Measurements from ENCODE around the gene TRIM33.
"Not testable (repeated sequence)": the region's sequence is repeated elsewhere in the genome, so short reads cannot be mapped to it uniquely, and the experiment has no call there.

TRIM33 gene

DNA sequence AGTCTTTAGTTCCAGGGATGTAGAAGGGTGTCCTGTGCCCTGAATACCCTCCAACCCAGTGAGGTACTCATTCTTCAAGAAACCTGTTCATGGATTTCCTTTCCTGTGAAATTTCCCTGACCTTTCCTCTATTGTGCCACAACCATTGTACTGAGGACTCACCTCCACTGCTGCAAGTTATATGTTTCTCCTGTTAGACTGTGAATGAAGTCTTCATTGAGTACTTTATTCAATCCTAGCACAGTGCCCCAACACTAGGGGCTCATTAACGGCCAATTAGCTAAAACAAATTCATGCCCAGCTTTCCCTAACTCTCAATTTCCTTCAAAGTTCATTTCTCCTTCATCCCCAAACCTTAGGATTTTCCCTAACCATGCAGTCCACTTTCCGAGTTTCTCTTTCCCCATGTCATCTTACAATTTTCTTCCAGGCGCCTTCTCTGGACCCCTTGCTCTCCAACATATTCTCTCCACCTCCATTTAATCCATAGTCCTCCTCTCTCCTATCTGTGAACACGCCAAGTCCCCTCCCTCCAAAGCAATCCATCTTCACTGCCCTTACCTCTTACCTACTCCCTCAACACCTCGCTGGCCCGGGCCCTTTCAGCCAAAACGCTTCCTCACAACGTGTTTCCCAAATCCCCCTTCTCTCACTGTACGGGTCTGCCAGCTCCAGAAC, 1.3 kb downstream of the TRIM33 start:
- DNase-seq: no peak

DNA sequence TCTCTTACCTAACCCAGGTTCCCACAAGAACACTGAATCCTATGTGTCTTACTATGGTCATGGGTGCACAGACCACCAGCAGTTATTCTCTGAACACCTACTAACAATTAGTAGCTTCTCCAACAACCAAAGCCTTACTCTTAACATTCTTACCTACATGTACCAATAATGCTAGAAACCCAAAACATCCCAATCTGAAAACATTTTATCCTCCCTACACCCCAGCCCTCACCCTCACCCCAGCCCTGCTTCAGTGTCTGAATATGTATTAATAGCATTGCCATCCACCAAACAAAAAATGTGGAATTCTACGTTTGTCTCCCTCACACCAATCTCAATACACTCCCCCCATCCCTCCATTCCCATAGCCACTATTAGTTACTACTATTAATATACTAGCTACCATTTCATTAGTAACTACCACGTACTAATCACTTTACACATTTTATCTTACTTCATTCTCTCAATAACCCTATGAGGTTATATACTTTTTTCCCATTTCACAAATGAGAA, 2.6 kb downstream of the TRIM33 start:
- DNase-seq: no peak

DNA sequence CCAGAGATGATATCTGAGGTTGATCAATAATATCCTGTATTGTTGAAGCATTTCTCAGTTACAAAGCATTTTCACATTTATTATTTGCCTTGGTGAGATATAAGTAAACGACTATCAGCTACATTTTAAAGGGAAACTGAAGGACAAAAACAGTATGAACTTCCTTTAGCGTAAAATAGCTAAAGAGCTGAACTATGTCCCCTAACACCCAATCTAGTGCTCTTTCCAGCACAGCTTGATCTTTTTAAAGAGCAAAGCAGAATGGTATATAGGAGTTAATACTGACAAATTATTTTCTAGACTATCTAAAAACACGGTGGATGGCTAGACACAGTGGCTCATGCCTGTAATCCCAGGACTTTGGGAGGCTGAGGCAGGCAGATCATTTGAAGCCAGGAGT, 3.5 kb downstream of the TRIM33 start:
- DNase-seq: no peak

DNA sequence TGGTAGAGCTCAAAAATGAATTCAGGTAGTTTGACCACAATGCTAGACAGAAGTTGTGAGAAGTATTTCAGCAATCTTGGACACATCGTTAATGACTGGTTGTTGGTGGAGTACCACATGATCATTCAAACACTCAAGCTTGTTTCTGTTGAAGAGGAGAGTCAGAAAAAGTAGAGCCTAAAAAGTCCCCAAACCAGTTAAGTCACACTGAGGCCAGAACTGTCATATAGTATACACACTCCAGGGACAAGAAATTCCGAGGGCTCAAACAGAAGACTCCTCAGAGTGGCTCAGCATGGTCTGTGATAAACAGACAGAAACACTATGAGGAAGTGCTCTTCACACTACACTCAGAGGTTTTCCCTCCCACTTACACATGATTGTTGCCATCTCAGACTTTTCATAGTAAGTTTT, 5.8 kb downstream of the TRIM33 start:
- no peak for DNase-seq

DNA sequence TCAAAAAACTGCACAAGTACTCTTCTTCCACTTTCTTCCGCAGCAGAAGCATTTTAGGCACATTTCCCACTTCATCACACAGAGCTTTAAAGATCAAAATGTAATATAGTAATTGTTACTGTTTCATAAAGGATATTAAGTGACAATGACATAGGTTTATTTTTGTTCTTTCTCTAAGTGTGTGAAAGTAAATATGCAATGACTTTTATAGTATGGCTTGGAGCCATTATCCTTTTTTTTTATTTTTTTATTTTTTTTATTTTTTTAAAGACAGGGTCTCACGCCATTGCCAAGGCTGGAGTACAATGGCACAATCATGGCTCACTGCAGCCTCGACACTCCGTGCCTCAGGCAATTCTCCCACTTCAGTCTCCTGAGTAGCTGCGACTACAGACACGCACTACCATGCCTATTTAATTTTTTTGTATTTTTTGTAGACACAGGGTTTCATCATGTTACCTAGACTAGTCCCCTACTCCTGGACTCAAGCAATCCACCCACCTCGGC, 7.0 kb downstream of the TRIM33 start:
- no peak for DNase-seq

DNA sequence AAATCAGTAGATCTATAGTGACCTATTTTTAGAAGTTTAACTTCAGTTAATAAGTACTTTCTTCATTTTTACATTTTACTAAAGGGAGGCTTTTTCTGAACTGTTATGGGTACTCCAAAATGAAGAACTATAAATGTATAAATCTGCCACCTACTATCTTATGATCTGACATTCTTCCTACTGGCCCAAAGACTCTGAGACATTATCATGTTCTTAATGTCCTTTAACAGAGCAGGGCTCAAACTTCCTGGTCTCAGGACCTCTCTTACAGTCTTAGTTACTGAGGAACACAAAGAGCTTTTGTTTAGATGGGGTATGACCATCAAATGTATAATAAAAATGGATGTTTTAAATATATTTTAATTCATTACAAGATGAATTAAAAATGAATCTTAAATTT, 8.9 kb downstream of the TRIM33 start:
- DNase-seq: no peak

DNA sequence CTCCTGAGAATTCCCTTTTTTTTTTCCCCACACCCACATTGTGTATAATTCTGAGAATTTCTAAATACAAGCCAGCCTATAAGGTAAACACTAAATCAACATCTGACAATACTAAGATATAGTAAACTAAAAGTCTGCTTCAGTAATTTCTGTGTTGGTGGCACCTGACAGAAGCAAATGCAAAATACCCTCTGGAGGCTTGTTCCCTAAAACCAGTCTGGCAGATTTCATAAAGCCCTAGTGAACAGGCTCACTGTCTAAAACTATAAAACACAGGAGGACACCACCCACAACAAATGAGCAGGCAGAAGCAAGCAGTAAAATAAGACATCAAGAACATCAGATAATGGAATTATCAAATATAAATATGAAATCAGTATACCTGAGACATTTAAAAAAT, 11.5 kb downstream of the TRIM33 start:
- no peak for DNase-seq

DNA sequence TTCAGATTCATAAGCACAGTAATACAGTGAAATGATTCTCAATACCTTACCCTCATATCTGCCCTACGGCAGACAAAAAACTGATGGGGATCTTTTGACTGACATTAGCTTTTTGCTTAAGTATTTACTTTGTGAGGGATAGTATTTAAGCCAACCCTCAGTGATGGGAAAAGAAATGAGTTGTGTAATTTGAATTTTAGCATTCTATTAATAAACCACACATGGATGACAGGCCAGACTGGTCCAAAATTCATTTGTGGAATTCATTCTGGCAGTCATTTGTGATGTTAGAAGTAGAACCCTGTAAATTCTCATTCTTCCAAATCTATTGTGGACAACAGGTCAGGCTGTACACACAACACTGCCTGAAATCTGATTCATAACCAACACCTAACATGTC, 14.9 kb downstream of the TRIM33 start:
- DNase-seq: no peak

DNA sequence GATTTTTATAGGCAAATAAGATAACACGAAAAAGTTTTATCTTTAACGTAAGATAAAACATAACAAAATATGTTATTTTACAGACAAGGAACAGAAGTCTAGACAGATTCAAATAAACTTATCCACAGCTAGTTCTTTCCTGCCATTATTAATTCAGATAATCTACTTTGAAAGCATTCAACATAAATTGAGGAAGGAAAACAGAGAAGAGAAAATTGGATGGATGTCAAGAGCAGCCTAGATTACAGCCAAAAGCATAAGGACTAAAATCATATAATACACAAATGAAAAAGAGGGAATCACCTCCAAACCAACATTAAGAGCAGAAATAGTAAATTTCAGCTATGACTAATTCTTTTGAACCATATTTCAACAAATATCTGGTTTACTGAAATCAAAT, 15.5 kb downstream of the TRIM33 start:
- no peak for DNase-seq

DNA sequence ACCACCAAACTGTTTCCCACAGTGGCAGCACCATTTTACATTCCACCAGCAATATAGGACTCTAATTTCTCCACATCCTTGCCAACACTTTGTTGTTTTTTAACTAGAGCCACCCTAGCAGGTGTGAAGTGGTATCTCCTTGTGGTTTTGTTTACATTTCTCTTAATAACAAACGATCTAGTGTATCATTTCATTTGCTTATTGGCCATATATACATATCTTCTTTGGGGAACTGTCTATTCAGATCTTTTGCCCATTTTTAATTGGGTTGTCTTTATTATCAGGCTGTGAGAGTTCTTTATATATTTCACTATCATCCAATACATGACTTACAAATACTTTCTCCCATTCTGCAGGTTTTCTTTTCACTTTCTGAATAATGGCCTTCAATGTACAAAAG, 18.0 kb downstream of the TRIM33 start:
- no peak for DNase-seq

DNA sequence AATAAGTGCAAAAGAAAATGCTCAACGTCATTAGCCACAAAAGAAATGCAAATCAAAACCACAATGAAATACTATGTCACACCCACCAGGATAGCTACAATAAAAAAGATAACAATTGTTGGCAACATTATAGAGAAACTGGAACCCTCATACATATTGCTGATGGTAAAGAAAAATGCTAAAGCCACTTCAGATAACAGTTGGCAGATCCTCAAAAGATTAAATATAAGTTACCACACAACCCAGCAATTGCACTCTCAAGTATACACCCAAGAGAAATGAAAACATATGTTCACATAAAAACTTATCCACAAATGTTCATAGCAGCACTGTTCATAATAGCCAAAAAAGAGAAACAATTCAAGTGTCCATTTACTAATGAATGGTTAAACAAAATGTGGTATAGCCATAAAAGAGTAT, 20.7 kb downstream of the TRIM33 start:
- DNase-seq: no peak

DNA sequence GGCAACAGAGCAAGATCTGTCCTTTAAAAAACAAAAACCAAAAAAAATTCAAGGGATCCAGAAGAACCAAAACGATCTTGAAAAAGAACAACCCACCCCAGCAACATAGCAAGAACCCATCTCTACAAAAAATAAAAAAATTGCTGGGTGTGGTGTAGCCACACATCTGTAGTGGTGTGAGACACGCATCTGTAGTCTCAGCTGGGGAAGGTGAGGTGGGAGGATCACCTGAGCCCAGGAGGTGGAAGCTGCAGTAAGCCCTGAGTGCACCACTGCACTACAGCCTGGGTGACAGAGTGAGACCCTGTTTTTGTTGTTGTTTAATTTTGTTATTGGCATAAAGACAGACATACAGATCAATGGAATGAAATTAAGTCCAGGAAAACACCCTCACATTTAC, 22.3 kb downstream of the TRIM33 start:
- DNase-seq: no peak

DNA sequence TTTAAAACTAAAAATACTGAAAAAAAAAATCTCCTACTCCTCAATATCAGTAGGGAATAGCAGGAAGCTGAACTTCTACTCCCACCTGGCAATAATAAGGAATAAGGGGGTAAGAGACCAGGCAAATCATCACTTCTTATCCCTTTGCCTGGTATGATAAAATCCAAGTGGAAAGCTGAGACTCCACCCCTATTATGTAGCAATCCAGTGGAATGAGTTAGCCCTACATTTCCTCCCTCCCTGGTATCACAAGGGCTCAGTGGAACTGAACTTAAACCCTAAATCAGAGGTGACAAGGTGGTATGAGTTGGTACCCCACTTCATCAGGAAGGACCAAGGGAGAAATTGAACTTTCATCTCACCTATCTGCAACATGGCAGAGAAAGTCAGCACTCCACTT, 25.7 kb downstream of the TRIM33 start:
- no peak for DNase-seq

DNA sequence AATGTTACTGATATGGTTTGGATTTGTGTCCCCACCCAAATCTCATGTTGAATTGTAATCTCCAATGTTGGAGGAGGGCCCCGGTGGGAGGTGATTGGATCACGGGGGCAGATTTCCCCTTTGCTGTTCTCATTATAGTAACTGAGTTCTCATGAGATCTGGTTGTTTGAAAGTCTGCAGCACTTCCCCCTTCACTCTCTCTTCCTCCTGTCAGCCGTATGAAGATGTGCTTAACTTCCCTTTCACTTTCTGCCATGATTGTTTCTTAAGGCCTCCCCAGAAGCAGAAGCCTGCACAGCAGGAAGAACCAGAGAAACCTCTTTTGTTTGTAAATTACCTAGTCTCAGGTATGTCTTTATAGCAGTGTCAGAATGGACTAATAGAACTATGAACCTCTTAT, 28.4 kb downstream of the TRIM33 start:
- DNase-seq: no peak

DNA sequence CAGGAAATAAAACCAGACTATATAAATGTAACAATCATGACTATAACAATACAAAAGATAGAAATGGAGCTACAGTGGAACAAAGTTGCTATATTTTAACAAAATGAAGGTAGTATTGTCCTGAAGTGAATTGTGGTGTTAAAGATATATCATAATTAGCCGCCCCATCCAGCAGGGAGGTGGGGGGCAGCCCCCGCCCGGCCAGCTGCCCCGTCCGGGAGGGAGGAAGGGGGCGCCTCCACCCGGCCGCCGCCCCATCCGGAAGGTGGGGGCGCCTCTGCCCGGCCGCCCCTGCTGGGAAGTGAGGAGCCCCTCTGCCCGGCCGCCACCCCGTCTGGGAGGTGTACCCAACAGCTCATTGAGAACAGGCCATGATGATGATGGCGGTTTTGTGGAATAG, 31.4 kb downstream of the TRIM33 start:
- DNase-seq: not testable (repeated sequence)

DNA sequence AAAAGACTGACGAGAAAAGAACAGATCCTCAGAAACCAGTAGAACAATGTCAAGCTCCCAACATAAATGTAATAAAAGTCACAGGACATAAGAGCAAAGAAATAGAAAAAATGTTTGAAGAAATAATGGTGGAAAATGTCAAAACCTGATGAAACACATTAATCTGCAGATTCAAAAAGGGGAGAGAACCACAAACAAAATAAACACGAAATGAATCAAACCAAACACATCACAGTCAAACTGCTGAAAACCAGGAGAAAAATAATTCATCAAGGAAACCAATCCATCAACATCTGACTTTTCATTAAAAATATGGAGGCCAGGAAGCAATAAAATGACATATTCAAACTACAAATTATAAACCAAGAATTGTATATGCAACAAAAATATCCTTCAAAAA, 31.9 kb downstream of the TRIM33 start:
- DNase-seq: no peak

DNA sequence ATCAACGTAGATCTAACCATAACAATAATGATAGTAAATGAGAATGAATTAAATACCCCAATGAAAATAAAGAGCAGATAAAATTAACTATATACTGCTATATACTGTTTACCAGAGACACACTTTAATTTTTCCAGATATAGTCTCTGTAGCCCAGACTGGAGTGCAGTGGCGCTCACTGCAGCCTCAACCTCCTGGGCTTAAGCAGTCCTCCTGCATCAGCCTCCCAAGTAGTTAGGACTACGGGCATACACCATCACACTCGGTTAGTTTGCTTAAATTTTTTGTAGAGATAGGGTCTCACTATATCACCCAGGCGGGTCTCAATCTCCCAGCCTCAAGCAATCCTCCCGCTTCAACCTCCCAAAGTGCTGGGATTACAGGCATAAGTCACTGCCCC, 37.2 kb downstream of the TRIM33 start:
- no peak for DNase-seq

DNA sequence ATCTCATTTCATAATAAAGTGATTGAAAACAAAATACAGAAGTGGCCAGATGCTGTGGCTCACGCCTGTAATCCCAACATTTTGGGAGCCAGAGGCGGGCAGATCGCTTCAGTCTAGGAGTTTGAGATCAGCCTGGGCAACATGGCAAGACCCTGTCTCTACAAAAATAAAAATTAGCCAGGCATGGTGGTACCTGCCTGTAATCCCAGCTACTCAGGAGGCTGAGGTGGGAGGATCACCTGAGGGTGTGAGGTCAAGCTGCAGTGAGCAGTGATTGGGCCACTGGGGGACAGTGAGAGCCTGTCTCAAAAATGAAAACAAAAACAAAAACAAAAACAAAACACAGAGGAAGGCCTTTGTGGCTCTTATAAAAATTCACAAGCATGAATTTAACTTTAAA, 38.6 kb downstream of the TRIM33 start:
- no peak for DNase-seq

DNA sequence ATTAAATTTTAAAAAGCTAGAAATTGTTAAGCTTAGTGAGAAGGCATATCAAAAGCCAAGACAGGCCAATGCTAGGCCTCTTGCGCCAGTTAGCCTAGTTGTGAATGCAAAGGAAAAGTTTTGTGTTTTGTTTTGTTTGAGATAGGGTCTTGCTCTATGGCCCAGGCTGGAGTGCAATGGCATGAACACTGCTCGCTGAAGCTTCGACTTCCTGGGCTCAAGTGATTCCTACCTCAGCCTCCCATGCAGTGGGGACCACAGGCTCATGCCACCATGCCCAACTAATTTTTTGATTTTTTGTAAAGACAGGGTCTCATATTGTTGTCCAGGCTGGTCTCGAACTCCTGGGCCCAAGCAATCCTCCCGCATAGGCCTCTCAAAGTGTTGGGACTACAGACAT, 40.3 kb downstream of the TRIM33 start:
- DNase-seq: no peak

DNA sequence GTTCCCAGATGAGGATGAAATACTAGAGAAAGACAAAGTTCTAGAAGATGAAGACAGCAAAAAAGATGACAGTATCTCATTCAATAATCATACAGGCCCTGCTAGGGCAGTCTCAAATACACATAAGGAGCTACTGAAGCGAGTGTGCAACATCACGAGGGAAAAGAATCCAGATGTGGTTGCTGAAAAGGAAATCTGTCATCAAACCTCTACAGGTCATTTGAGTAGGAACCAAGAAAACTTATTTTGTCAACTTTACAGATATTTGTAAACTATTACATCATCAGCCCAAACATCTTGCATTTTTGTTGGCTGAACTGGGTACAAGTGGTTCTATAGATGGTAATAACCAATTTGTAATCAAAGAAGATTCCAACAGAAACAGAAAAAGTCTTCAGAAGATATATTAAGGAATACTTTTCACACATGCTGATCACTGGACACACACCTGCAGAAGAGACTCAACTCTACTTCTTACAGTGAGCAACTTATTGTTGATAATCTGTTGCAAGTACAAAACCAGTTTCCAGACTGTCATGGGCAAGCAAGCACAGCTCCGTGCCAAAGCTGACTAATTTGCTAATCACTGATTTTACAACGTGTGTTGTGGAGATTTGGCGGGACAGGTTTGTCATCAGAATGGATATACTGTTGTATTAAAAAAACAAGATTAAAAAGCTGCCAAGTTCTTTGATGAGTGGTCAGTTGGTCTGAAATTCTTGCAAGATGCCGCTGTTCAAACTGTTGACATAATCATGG, 42.1 kb downstream of the TRIM33 start:
- DNase-seq: no peak

DNA sequence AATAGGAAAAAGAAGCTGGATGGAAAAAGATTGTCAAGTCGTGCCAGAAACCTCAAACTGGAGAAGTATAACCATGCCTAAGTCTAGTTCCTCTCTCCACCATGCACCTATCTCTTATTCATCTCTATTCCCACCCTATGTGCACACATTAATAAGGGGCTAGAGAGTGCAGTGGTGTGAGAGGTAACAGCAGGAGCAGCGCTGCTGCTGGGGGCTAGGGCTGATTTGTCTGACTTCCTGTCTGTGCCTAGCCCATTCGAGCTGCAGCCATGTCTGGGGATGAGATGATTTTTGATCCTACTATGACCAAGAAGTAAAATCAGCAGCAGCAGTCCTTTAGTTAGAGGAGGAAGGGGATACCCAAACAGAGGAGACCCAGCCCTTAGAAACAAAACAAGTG, 43.0 kb downstream of the TRIM33 start:
- DNase-seq: no peak

DNA sequence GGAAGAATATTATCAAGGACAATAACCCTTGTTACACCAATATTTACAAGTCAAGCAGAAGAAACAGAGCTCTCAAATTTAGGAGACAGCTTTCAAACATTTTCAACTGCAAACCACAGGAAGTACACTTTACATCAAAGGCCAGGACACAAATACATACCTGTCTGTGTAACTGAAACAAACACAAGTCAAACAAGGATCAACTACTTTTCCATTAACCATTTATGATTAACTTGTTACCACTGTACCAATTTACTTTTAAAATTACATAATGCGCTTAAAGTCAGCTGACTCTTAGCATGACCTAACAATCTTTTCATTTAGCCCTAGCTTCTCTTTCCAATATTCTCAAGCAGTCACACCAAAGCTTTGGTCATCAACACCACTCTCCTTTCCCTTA, 43.5 kb downstream of the TRIM33 start:
- no peak for DNase-seq

DNA sequence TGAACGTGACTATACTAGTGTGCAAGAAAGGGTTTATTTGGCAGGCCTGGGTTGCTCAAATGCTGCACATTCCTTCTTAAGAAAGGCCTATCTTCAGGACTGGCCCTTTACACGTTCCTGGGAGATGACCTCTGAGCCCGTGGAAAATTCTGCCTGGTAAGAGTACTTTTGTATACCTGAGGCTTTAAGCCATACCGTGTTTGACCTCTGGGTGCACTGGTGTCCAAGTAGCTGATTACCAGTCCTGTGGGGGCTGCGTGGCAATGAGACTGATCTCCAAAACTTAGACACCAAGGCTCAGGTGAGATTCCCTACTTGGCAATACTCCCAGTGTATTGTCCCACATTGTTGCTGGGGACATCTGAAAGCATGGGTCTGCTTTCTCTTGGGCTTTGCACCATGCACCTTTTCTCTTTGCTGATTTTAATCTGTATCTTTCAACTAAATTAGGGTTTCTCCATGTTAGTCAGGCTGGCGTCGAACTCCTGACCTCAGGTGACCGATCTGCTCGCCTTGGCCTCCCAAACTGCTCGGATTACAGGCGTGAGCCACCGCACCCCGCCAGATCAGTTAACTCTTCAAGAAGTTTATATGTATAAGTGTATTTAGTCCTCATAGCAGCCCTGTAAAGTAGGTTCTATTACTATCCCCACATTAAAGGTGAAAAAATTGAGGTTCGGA, 44.5 kb downstream of the TRIM33 start:
- no peak for DNase-seq

DNA sequence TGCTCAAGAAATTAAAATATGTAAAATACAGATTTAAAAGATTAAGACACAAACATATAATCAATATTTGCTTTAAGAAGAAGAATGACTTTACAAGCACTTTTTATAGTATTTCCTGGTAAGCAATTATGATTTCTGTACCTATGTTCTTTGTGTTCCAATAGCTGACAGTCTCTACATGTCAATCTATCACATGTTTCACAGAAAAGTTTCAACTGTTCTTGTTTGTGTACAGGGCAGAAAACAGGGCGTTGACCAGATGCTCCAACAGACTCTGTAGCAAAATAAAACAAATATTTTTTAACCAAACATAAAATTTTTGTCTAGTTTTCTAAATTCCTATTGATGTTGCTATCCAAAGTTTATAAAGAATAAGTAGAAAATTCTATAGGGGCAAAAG, 48.0 kb downstream of the TRIM33 start:
- no peak for DNase-seq

All from activated T-cell treated with anti-CD3 and anti-CD28 coated beads, Interleukin-2, amount 50 U/mL, for 1 hour (primary cell).